NB4 (cell line): ENCODE data around the gene SMR3A.

ENCODE experiments used
- CTCF ChIP-seq: IDR thresholded peaks from one replicate; pipeline ENCODE4 v1.5.1; 2012; ENCODE audit warnings: low read depth, low read length
- MAX ChIP-seq: IDR thresholded peaks from 2 replicates; pipeline ENCODE4 v1.6.1; 2011; ENCODE audit warnings: low read depth, low read length
- MYC ChIP-seq: IDR thresholded peaks from 2 replicates; pipeline ENCODE4 v1.6.1; 2011; ENCODE audit warnings: low read depth, low read length
- POLR2A ChIP-seq: IDR thresholded peaks from 2 replicates; pipeline ENCODE4 v1.6.1; 2011; ENCODE audit warnings: mild to moderate bottlenecking; ENCODE audit not compliant: insufficient read length; ENCODE audit errors: extremely low read depth

GRCh38 chr4:70334681-70335080, 25.9 kb upstream of the SMR3A start, which contains the start of gene CABS1:
- TF ChIP-seq CTCF = no peak
- no peak for TF ChIP-seq POLR2A
- TF ChIP-seq MYC = no peak
- TF ChIP-seq MAX = no peak
